ENCODE results near the gene NDUFA12.

Gene NDUFA12

DNA sequence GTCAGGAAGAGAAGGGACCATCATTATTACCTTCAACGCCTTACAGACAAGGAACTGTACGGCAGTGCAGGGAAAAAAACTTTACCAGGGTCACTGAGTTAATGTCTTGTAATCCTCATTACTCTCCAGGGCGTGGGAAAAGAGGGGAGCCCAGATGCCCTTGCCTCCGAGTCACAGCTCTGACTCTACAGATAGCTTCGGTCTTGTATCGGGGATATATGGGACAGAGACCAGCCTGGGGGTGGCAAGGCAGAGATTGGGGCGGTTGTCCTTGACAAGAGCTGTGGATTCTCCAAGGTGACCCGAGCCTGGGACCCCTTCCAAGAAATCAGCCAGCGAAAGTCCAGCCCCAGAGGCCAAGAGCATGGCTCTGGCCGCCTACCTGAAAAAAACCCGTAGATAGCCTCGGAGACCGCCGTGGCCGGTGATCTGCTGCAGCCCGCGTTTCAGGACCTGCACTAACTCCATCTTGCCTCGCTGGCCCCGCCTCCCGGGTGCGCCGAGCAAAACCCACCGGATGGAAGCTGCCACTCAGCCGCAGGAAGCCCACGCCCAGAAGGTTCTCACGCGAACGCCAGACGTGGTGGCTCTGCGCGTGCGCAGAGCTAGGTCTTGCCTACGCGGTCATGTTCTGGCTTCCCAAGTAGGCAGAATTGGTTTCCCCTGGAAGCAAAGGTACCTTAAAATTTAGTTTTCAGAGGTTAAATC is at the start of gene NDUFA12:
TSS of gene NDUFA12 (minus strand) at position 485 of the 708 bp plus-strand sequence. CDS start at position 468, 17 bp downstream.
- Histone ChIP-seq H3K36me3 (peaks cover 8% of the 10 kb centered on the region), H3K27ac (peak within 1 kb of the TSS; percentile 66), H3K27me3 (no peaks in the 10 kb centered on the region), H3K9me3 (peaks cover 3% of the 10 kb centered on the region), H3K4me1 (ENCODE audit: control insufficient read depth in 1 of 2, insufficient read depth in 1 of 2, low read depth in 1 of 2, low read length in 1 of 2) (peaks cover 7 to 12% of the 10 kb centered on the region in 2 experiments), H3K4me3 (ENCODE audit: low read depth in 1 of 2, low read length in 1 of 2) (peak within 1 kb of the TSS; percentile 63 to 66)
- TF ChIP-seq CTCF (IDR thresholded peaks at IDR 0.05), result peak; percentile 8

GRCh38 chr12:95051241-95051640 is 47.7 kb upstream of the NDUFA12 start:
- Histone ChIP-seq H3K27me3 (no peaks in the 10 kb centered on the region), H3K9me3 (no peaks in the 10 kb centered on the region), H3K4me1 (ENCODE audit: control insufficient read depth in 1 of 2, insufficient read depth in 1 of 2, low read depth in 1 of 2, low read length in 1 of 2) (no peaks in the 10 kb centered on the region), H3K27ac (no peak overlapping the region), H3K4me3 (ENCODE audit: low read depth in 1 of 2, low read length in 1 of 2) (no peak overlapping the region), H3K36me3 (peaks cover 62% of the 10 kb centered on the region)
- no peak for TF ChIP-seq CTCF (IDR thresholded peaks at IDR 0.05)

DNA sequence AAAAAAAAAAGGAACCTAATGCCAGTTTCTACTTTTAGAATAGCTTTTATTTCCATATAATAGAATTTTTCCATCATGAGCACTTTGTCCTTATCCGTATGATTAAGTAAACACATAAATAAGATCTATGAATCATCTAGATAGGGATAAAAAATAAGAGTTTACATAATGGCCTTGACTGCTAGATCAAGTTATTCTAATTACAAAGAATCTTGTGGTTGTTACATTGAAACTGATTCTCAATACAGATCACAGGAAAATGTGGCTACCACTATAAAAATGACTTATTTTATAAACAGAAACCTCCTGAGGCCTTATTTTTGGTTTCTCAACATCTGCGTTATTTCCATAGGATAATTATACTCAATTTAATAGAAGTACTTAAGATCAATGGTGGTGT is 34.4 kb upstream of the NDUFA12 start:
- no peak overlapping the region for H3K27ac ChIP-seq
- no peak for TF ChIP-seq CTCF (IDR thresholded peaks at IDR 0.05)
- no peaks in the 10 kb centered on the region for H3K27me3 ChIP-seq
- H3K4me3 ChIP-seq (ENCODE audit: low read depth in 1 of 2, low read length in 1 of 2), result no peak overlapping the region
- H3K4me1 ChIP-seq (ENCODE audit: control insufficient read depth in 1 of 2, insufficient read depth in 1 of 2, low read depth in 1 of 2, low read length in 1 of 2), result no peaks in the 10 kb centered on the region
- H3K36me3 ChIP-seq, result peaks cover 38% of the 10 kb centered on the region
- no peaks in the 10 kb centered on the region for H3K9me3 ChIP-seq

DNA sequence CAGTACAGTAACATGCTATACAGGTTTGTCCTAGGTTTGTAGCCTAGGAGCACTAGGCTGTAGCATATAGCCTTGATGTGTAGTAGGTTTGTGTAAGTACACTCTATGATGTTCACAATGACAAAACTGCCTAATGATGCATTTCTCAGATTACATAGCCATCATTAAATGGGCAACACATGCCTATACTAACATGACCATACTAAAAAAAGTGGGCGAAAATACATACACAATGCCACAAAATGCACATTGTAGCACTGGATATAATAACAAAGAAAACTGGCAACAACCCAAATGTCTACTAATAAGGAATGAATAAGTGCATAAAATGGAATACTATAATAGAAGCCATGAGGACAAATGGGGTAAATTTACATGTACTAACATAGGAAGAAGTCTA is 31.3 kb upstream of the NDUFA12 start:
- no peak for TF ChIP-seq CTCF (IDR thresholded peaks at IDR 0.05)
- H3K4me3 ChIP-seq (ENCODE audit: low read depth in 1 of 2, low read length in 1 of 2), result no peak overlapping the region
- H3K9me3 ChIP-seq, result no peaks in the 10 kb centered on the region
- peaks cover 37% of the 10 kb centered on the region for H3K36me3 ChIP-seq
- no peaks in the 10 kb centered on the region for H3K4me1 ChIP-seq (ENCODE audit: control insufficient read depth in 1 of 2, insufficient read depth in 1 of 2, low read depth in 1 of 2, low read length in 1 of 2)
- no peak overlapping the region for H3K27ac ChIP-seq
- no peaks in the 10 kb centered on the region for H3K27me3 ChIP-seq

GRCh38 chr12:95022477-95022876 is 19.0 kb upstream of the NDUFA12 start:
- Histone ChIP-seq H3K4me3 (ENCODE audit: low read depth in 1 of 2, low read length in 1 of 2) (no peak overlapping the region), H3K4me1 (ENCODE audit: control insufficient read depth in 1 of 2, insufficient read depth in 1 of 2, low read depth in 1 of 2, low read length in 1 of 2) (no peaks in the 10 kb centered on the region), H3K27me3 (no peaks in the 10 kb centered on the region), H3K27ac (no peak overlapping the region), H3K36me3 (peaks cover 27% of the 10 kb centered on the region), H3K9me3 (no peaks in the 10 kb centered on the region)
- TF ChIP-seq CTCF (IDR thresholded peaks at IDR 0.05), result no peak

Measured in neutrophil (primary cell).